IPS-20b (cell line): ENCODE measurements around the gene BTRC.
"Not testable (repeated sequence)": the region's sequence is repeated elsewhere in the genome, so short reads cannot be mapped to it uniquely, and the experiment has no call there.

Source experiments
- H3K27ac ChIP-seq: one replicate; pipeline ENCODE4 v1.5.1; 2013; ENCODE audit warnings: low read length
- H3K27me3 ChIP-seq: 2 replicates; pipeline ENCODE4 v1.6.1; 2013; ENCODE audit warnings: mild to moderate bottlenecking, low read length, inconsistent platforms; ENCODE audit not compliant: insufficient read depth
- H3K36me3 ChIP-seq: 2 replicates; pipeline ENCODE4 v1.6.1; 2013; ENCODE audit warnings: low read depth, mild to moderate bottlenecking, inconsistent platforms, low read length, moderate library complexity; ENCODE audit not compliant: insufficient read depth
- H3K4me1 ChIP-seq: 2 replicates; pipeline ENCODE4 v1.6.1; 2013; ENCODE audit warnings: mild to moderate bottlenecking, control low read depth, inconsistent platforms, low read length, moderate library complexity; ENCODE audit not compliant: insufficient read depth
- H3K4me3 ChIP-seq: 2 replicates; pipeline ENCODE4 v1.5.1; 2013; ENCODE audit warnings: mild to moderate bottlenecking, low read length, inconsistent platforms
- H3K9ac ChIP-seq: 2 replicates; pipeline ENCODE4 v1.6.1; 2013; ENCODE audit warnings: low read depth, mild to moderate bottlenecking, inconsistent platforms, low read length, moderate library complexity
- H3K9me3 ChIP-seq: 2 replicates; pipeline ENCODE4 v1.6.1; 2013; ENCODE audit warnings: mild to moderate bottlenecking, low read depth, low read length, inconsistent platforms; ENCODE audit not compliant: insufficient read depth

Gene BTRC

DNA sequence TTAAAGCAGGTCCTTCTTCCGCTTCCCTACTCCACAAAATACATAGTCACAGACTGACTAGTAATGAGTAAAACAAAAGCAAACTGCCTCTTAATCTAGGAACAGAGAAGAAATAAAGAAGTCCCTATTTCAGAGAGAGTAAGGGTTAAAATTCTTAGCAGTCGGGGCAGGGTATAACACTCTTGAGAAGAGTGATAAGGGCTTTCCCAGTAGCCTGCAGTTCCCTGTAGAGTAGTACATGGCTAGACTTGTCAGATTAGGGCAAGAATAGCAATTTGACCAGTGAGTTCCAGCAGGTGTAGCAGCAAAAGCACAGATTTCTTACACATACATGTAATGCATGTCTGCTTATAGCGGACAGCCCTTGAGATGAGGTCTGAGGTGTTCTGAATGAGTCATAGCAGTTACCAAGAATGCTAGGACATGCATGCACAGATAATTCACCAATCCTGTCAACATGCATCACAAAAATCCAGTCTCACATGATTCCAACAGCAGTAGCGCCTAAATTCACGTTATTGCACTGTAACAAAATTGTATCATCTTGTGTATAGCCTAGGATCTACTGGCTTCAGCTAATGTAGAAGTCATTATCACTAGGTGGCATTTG is 40.7 kb downstream of the BTRC start:
- H3K4me1 ChIP-seq: peaks cover 3% of the 10 kb centered on the region; the same call in 1 of the 2 replicates
- no peak overlapping the region for H3K9ac ChIP-seq

DNA sequence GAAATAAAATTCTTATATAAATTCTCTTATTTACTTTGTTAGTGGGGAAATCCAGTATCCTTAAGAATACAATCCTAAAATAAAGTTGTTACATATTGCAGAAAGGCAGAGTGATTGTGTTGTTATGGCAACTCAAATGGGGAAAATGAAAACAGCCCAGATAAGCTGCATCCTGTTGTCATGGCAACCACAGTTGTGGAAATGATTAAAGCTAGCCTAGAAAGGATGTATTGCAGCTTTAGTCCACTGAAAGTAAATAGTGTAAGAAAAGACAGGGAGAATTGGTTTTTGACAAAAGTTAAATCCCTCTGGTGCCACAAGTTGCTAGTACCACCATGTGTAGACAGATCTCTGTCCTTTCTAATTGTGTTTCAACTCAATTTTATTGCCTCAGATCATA is 43.2 kb downstream of the BTRC start:
- Histone ChIP-seq H3K4me3 (no peak overlapping the region), H3K36me3 (no peaks in the 10 kb centered on the region), H3K9me3 (no peaks in the 10 kb centered on the region), H3K27ac (no peak overlapping the region), H3K9ac (no peak overlapping the region), H3K27me3 (no peaks in the 10 kb centered on the region), H3K4me1 (peaks cover 3% of the 10 kb centered on the region; the same call in 1 of the 2 replicates)

More for the DNA sequence above, 40.7 kb downstream of the BTRC start:
- H3K27ac ChIP-seq: no peak overlapping the region
- no peaks in the 10 kb centered on the region for H3K9me3 ChIP-seq
- no peaks in the 10 kb centered on the region for H3K27me3 ChIP-seq
- no peaks in the 10 kb centered on the region for H3K36me3 ChIP-seq
- no peak overlapping the region for H3K4me3 ChIP-seq

DNA sequence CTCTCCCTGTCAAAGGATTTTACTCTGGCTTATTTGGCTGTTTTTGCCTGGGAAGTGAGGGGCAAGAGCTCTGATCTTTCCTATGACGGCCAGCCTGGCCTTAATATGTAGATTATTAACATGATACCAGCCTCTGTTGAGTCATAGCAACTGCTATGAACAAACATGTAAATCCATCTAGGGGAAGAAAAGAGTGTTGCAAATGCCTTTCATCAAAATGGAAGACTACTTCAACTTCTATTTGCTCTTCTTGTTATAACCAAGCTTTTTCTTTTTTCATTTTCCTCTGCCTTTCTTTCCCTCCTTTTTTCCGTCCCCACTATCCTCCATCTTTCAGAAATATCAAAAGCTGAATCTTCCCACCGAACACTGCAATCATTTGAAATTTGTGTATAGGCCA is 46.6 kb downstream of the BTRC start:
- Histone ChIP-seq H3K36me3 (no peaks in the 10 kb centered on the region), H3K4me1 (peaks cover 9% of the 10 kb centered on the region; the same call in 1 of the 2 replicates), H3K27me3 (no peaks in the 10 kb centered on the region), H3K9ac (no peak overlapping the region), H3K9me3 (no peaks in the 10 kb centered on the region), H3K27ac (no peak overlapping the region), H3K4me3 (no peak overlapping the region)

DNA sequence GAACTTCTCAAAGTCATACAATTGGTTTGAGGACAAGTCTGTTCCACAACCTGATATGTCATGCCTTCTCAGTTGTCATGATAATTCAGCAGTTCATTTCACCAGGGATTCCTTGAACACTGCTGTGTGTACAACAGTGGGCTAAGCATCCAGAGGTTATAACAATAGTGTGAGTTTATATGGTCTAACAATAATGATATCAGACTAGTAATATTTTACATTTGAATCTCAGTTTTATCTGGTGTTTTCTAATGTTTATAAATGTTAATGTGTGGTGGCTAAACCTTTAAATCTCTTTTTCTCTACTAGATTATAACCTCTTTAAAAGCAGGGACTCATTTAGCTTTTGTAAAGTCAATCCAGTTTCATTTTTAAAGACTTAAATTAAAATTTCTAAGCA is 48.7 kb downstream of the BTRC start:
- H3K9ac ChIP-seq: no peak overlapping the region
- no peaks in the 10 kb centered on the region for H3K36me3 ChIP-seq
- no peaks in the 10 kb centered on the region for H3K27me3 ChIP-seq
- no peak overlapping the region for H3K4me3 ChIP-seq
- H3K9me3 ChIP-seq: no peaks in the 10 kb centered on the region
- H3K4me1 ChIP-seq: peaks cover 9% of the 10 kb centered on the region; the same call in 1 of the 2 replicates
- H3K27ac ChIP-seq: no peak overlapping the region

DNA sequence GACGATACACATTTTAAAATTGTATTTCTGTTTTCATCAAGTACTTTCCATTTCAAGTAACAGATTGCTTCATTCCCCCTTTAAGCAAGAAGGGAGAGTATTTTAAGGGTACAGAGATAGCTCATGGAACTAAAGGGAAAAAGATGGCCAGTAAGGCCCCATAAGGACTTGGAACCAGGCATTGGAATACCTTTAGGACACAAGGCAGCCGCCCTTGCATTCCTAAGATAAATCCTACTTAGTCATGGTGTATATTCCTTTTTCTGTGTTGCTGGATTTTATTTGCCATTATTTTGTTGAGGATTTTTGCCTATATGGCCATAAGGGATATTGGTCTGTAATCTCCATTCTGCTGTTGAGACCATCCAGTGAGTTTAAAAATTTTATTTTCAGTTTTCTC is 49.2 kb downstream of the BTRC start:
- peaks cover 9% of the 10 kb centered on the region; the same call in 1 of the 2 replicates for H3K4me1 ChIP-seq
- no peak overlapping the region for H3K27ac ChIP-seq
- no peaks in the 10 kb centered on the region for H3K9me3 ChIP-seq
- no peak overlapping the region for H3K9ac ChIP-seq
- H3K27me3 ChIP-seq: no peaks in the 10 kb centered on the region
- H3K4me3 ChIP-seq: no peak overlapping the region
- no peaks in the 10 kb centered on the region for H3K36me3 ChIP-seq

DNA sequence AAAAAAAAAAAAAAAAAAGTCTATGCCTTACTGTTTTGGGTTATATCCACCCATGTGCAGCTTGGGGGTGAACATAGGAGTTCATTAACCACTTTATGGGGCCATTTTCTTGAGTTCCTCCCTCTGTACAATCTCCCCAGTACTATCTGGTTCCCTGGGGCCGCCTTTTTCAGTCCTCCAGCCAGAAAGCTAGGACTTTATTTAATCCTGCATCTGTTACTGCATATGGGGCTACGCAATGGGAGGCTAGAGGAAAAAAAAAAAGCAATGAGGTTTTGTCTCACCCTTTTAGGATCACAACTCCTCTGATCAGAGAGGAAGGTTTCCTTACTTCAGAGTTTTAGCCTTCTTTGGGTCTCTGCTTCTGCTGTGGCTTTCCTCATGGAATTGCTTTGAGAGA is 51.0 kb downstream of the BTRC start:
- H3K9me3 ChIP-seq: no peaks in the 10 kb centered on the region
- H3K27ac ChIP-seq: no peak overlapping the region
- no peak overlapping the region for H3K4me3 ChIP-seq

DNA sequence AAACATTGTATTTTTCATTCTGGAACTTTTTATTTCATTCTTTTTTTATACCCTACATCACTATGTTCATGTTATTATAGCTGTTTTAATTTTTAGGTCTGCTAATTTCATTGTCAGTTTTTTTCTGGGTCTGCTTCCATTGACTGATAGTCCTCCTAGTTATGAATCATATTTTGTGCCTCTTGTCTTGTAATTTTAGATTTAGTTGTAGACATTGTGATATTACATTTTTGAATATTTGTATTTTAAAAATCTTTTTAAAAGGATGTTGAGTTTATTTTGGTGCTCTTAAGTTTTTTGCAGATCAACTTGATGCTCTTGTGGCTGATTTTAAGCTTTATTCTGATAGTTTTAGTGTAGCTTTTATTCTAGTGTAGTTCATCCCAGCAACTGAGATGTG is 57.6 kb downstream of the BTRC start:
- Histone ChIP-seq H3K9me3 (no peaks in the 10 kb centered on the region), H3K9ac (no peak overlapping the region), H3K36me3 (no peaks in the 10 kb centered on the region), H3K4me3 (no peak overlapping the region), H3K27me3 (no peaks in the 10 kb centered on the region), H3K4me1 (no peaks in the 10 kb centered on the region), H3K27ac (no peak overlapping the region)

More for the DNA sequence above, 51.0 kb downstream of the BTRC start:
- H3K36me3 ChIP-seq: no peaks in the 10 kb centered on the region
- H3K27me3 ChIP-seq: no peaks in the 10 kb centered on the region
- H3K9ac ChIP-seq: no peak overlapping the region
- peaks cover 9% of the 10 kb centered on the region; the same call in 1 of the 2 replicates for H3K4me1 ChIP-seq

DNA sequence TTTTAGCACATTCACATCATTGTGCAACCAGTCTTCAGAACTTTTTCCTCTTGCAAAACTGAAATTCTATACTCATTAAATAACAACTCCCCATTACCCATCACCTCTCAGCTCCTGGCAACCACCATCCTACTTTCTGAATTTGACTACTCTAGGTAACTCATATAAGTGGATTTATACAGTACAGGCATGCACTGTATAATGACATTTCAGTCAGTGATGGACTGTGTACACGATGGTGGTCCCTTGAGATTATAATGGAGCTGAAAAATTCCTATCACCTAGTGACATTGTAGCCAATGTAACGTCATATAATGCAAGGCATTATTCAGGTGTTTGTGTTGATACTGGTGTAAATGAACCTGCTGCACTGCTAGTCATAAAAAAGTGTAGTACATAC is 60.1 kb downstream of the BTRC start:
- H3K36me3 ChIP-seq: no peaks in the 10 kb centered on the region
- no peak overlapping the region for H3K4me3 ChIP-seq
- H3K27ac ChIP-seq: no peak overlapping the region
- H3K9ac ChIP-seq: no peak overlapping the region
- no peaks in the 10 kb centered on the region for H3K4me1 ChIP-seq
- H3K9me3 ChIP-seq: no peaks in the 10 kb centered on the region
- H3K27me3 ChIP-seq: no peaks in the 10 kb centered on the region

DNA sequence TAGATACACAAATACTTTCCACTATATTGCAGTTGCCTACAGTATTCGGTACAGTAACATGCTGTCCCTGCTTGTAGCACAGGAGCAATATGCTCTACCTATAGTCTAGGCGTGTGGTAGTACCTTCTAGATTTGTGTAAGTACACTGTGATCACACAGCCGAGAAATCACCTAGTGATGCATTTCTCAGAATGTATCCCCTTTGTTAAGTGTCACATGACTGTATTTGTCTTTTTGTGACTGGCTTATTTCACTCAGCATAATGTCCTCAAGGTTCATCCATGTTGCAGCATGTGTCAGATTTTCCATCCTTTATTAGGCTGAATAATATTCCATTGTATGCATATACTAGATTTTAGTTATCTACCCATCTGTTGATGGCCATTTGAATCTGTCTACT is 61.9 kb downstream of the BTRC start:
- no peaks in the 10 kb centered on the region for H3K9me3 ChIP-seq
- no peaks in the 10 kb centered on the region for H3K36me3 ChIP-seq
- H3K27ac ChIP-seq: no peak overlapping the region
- no peak overlapping the region for H3K4me3 ChIP-seq
- no peak overlapping the region for H3K9ac ChIP-seq
- no peaks in the 10 kb centered on the region for H3K4me1 ChIP-seq
- H3K27me3 ChIP-seq: no peaks in the 10 kb centered on the region

DNA sequence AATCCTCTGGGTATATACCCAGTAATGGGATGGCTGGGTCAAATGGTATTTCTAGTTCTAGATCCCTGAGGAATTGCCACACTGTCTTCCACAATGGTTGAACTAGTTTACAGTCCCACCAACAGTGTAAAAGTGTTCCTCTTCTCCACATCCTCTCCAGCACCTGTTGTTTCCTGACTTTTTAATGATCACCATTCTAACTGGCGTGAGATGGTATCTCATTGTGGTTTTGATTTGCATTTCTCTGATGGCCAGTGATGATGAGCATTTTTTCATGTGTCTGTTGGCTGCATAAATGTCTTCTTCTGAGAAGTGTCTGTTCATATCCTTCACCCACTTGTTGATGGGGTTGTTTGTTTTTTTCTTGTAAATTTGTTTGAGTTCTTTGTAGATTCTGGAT is 68.0 kb downstream of the BTRC start:
- H3K27ac ChIP-seq, H3K36me3 ChIP-seq, H3K27me3 ChIP-seq, H3K9ac ChIP-seq, H3K4me1 ChIP-seq, H3K4me3 ChIP-seq, H3K9me3 ChIP-seq: not testable (repeated sequence)

DNA sequence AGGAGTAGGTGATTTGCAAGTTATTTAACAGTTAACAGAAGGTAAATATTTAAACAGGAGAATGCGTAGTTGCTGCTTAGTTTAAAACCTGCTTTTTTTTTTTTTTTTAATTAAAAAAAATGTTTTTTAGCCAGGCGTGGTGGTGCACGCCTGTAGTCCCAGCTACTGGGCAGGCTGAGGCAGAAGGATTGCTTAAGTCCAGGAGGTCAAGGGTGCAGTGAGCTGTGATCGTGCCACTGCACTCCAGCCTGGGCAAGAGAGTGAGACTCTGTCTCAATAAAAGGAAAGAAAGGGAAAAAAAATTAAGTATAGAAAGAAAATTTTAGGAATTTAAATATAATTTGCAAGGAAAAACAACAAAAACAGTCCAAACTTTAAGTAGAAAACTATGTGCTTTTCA is 71.6 kb downstream of the BTRC start:
- Histone ChIP-seq H3K36me3 (no peaks in the 10 kb centered on the region), H3K4me3 (no peak overlapping the region), H3K4me1 (no peaks in the 10 kb centered on the region), H3K9me3 (no peaks in the 10 kb centered on the region), H3K27ac (no peak overlapping the region), H3K9ac (no peak overlapping the region), H3K27me3 (no peaks in the 10 kb centered on the region)

DNA sequence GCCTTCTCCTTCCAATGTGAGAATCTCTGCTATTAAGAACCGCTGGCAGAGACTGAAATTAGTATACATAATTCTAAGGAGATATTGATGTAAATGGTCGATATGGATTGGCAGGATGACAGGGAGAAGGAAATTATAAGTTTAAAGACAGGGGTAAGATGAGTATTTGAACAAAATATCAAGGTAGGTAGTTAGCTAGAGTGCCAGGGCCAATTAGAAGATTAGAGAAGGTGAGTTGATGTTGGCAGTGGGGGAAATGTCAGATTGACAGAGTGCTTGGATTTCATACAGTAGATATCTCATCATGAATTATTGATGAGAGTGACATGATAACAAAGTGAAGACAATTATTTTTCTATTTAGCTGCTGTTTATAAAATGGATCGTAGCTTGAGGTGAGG is 74.1 kb downstream of the BTRC start:
- no peak overlapping the region for H3K27ac ChIP-seq
- H3K4me1 ChIP-seq: no peaks in the 10 kb centered on the region
- no peaks in the 10 kb centered on the region for H3K36me3 ChIP-seq
- H3K9me3 ChIP-seq: no peaks in the 10 kb centered on the region
- no peaks in the 10 kb centered on the region for H3K27me3 ChIP-seq
- H3K9ac ChIP-seq: no peak overlapping the region
- H3K4me3 ChIP-seq: no peak overlapping the region
